Measurements from ENCODE around the gene DCAF6.

DNA sequence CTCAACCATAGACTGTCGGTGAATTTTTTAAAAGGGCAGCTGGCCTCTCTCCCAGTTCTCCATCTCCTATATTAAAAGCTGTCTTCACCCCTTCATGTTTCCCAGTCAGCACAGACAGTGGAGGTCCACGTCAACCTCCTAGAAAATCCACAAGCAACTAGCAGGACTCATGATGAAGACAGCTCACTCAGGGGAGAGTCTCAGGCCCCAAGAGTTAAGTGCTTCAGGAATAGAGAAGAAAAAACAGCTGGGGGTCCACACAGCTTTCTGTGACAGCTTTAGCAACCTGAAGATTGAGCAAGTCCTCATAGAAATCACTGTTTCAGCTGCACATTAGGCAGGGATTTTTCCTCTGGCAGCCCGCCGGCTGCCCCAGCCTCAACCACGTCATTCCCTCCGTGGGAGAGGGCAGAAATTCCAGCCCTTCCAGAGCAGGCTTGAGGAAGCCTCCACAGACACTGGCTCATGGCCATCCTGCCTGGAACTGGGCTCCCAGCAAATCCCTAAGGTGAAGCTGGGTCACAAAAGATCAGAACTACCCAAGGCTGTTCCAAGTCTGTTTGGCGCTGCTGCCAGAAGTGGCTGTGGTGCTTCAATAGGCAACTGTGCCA, 185.0 kb downstream of the DCAF6 start:
- TF ChIP-seq, protein P1, sequence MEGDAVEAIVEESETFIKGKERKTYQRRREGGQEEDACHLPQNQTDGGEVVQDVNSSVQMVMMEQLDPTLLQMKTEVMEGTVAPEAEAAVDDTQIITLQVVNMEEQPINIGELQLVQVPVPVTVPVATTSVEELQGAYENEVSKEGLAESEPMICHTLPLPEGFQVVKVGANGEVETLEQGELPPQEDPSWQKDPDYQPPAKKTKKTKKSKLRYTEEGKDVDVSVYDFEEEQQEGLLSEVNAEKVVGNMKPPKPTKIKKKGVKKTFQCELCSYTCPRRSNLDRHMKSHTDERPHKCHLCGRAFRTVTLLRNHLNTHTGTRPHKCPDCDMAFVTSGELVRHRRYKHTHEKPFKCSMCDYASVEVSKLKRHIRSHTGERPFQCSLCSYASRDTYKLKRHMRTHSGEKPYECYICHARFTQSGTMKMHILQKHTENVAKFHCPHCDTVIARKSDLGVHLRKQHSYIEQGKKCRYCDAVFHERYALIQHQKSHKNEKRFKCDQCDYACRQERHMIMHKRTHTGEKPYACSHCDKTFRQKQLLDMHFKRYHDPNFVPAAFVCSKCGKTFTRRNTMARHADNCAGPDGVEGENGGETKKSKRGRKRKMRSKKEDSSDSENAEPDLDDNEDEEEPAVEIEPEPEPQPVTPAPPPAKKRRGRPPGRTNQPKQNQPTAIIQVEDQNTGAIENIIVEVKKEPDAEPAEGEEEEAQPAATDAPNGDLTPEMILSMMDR (IDR thresholded peaks at IDR 0.05; ENCODE audit: insufficient read depth, low read length), result no peak
- TF ChIP-seq GABPA (IDR thresholded peaks at IDR 0.05; ENCODE audit: low read depth) (no peak), POLR2AphosphoS5 (IDR thresholded peaks at IDR 0.05; ENCODE audit: low read depth) (no peak)
